GM13976 (cell line): ENCODE data around the gene C1R.

Source experiments
- DNase-seq: peaks from one replicate; pipeline ENCODE4 v3.0.0; 2012; ENCODE audit warnings: low spot score
- in situ Hi-C: fragments of 300-500 bp; cut with MboI; formaldehyde crosslinking; loops from one replicate; pipeline ENCODE4 v1.12.0; 2022; ENCODE audit warnings: low sequenced_read_pairs, mixed read lengths, inconsistent platforms; ENCODE audit not compliant: unreplicated experiment
- TF ChIP-seq, protein P1 (sequence below): IDR thresholded peaks from 2 replicates; pipeline ENCODE4 v1.5.1; 2012; ENCODE audit warnings: borderline replicate concordance, mild to moderate bottlenecking; ENCODE audit not compliant: insufficient read depth; ENCODE audit errors: extremely low read depth, missing control alignments, control extremely low read depth

Gene C1R

DNA sequence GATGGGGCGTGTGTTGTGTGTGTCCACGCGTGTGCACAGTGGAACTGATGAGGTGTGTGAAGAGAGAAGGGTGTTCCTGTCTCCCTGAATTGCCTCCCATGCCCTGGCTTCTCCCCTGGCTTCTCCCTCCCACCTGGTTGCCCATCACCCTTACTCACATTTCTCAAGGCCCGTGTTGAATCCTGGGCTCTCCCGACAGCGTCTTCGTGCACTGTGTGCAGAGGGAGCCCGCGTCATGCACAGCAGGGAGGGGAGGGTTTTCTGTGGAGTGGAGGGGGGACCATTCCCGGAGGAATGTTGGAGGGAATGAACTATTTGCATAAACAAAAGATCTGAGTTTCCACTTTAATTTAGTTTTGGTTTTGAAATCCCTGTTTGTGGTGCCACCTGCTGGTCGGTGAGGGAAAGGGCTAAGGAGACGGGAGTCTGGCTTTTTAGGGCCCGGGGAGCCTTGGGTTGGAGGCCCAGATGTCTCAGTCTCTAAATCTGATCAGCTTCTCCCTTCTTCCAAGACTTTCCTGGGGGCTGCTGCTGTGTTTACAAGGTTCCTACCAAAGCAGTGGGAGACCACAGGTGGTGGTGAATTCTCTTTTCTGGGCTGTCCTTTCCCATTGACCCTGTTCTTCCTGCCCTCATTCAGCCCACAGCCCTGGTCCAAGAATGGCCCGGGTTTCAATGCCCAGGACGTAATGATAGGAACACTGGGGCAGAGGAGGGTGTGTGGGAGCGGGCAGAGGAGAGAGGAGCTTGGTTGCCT, at the start of gene C1R:
Gene C1R (minus strand): TSS at position 217 of the 757 bp plus-strand sequence. CDS start 57 bp downstream, at position 160.
- TF ChIP-seq, protein P1, sequence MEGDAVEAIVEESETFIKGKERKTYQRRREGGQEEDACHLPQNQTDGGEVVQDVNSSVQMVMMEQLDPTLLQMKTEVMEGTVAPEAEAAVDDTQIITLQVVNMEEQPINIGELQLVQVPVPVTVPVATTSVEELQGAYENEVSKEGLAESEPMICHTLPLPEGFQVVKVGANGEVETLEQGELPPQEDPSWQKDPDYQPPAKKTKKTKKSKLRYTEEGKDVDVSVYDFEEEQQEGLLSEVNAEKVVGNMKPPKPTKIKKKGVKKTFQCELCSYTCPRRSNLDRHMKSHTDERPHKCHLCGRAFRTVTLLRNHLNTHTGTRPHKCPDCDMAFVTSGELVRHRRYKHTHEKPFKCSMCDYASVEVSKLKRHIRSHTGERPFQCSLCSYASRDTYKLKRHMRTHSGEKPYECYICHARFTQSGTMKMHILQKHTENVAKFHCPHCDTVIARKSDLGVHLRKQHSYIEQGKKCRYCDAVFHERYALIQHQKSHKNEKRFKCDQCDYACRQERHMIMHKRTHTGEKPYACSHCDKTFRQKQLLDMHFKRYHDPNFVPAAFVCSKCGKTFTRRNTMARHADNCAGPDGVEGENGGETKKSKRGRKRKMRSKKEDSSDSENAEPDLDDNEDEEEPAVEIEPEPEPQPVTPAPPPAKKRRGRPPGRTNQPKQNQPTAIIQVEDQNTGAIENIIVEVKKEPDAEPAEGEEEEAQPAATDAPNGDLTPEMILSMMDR, result peak; percentile 83
- DNase-seq, result peak; percentile 83
- in situ Hi-C loops, result no loop called here

GRCh38 chr12:7141351-7142005, 49.2 kb upstream of the C1R start:
- TF ChIP-seq, protein P1, result no peak
- no peak for DNase-seq
- in situ Hi-C loops, result no loop called here

- DNase-seq, result no peak
- TF ChIP-seq, protein P1, result no peak
- in situ Hi-C loops, result no loop called here
These were observed 47.0 kb upstream of the C1R start for GRCh38 chr12:7139200-7139599.

- in situ Hi-C loops, result no loop called here
These were observed 45.7 kb upstream of the C1R start for GRCh38 chr12:7137908-7138307.

DNA sequence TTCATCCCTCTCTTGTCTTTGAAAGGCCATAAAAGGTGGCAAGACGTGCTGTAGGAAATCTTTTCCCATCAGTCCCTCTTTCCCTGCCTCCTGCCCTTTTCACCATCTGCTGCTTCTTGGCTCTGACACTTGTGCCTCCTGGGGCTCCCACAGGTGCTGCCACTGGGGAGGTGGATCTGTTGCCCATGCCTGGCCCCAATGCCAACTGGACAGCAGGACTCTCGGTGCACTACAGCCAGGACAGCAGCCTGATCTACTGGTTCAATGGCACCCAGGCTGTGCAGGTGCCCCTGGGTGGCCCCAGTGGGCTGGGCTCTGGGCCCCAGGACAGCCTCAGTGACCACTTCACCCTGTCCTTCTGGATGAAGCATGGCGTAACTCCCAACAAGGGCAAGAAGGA, 44.4 kb upstream of the C1R start:
- in situ Hi-C loops, result no loop called here
- TF ChIP-seq, protein P1, result no peak
- DNase-seq, result no peak

More at GRCh38 chr12:7137908-7138307, 45.7 kb upstream of the C1R start:
- no peak for DNase-seq
- TF ChIP-seq, protein P1, result no peak

DNA sequence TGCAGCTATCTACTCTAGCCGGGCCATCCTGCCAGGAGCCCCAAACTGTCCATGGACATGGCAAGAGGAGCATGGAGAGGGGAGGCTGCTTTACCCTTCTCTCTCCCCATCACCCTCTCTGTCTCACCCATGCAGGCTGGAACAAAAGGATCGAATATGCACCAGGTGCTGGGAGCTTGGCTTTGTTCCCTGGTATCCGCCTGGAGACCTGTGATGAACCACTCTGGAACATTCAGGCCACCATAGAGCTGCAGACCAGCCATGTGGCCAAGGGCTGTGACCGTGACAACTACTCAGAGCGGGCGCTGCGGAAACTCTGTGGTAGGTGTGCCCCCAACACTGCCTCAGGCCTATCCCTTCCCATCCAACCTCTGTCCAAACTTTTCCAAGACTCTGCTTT, 43.8 kb upstream of the C1R start:
- TF ChIP-seq, protein P1, result no peak
- DNase-seq, result no peak
- in situ Hi-C loops, result no loop called here
